GM12875 (cell line): Measurements from ENCODE around the gene EXOC1L.
"Not testable (repeated sequence)": the region's sequence is repeated elsewhere in the genome, so short reads cannot be mapped to it uniquely, and the experiment has no call there.

Experiments
- H3K4me3 ChIP-seq: one replicate; pipeline ENCODE4 v1.5.1; 2011; ENCODE audit warnings: low read depth, low read length, control low read depth
- CTCF ChIP-seq: IDR thresholded peaks from 2 replicates; pipeline ENCODE4 v1.5.1; 2011; ENCODE audit warnings: low read depth, mild to moderate bottlenecking, control low read depth, inconsistent platforms, low read length, moderate library complexity, borderline replicate concordance; ENCODE audit not compliant: insufficient read depth

The EXOC1L gene

GRCh38 chr4:55834086-55834795 lies 14.7 kb downstream of the EXOC1L start:
- no peak for TF ChIP-seq CTCF
- H3K4me3 ChIP-seq = no peak overlapping the region

GRCh38 chr4:55837903-55838302 lies 18.3 kb downstream of the EXOC1L start:
- TF ChIP-seq CTCF = no peak
- no peak overlapping the region for H3K4me3 ChIP-seq

GRCh38 chr4:55838356-55838755 lies 18.8 kb downstream of the EXOC1L start:
- H3K4me3 ChIP-seq = no peak overlapping the region
- TF ChIP-seq CTCF = no peak

GRCh38 chr4:55838952-55839351 lies 19.4 kb downstream of the EXOC1L start:
- no peak for TF ChIP-seq CTCF
- H3K4me3 ChIP-seq = no peak overlapping the region

- no peak overlapping the region for H3K4me3 ChIP-seq
- TF ChIP-seq CTCF = no peak
These were observed 21.4 kb downstream of the EXOC1L start for GRCh38 chr4:55840956-55841355.

GRCh38 chr4:55841373-55842239 lies 22.0 kb downstream of the EXOC1L start:
- H3K4me3 ChIP-seq = not testable (repeated sequence)

GRCh38 chr4:55842312-55842711 lies 22.7 kb downstream of the EXOC1L start:
- not testable (repeated sequence) for H3K4me3 ChIP-seq

- no peak overlapping the region for H3K4me3 ChIP-seq
- no peak for TF ChIP-seq CTCF
These were observed 30.1 kb downstream of the EXOC1L start for GRCh38 chr4:55849724-55850123.
